Mesenchymal stem cell (in vitro differentiated cells and primary cell): ENCODE measurements around the gene JAGN1.

ENCODE experiments used
- DNase-seq: peaks from one replicate; pipeline ENCODE4 v3.0.0-alpha.2; 2013
- H2AFZ ChIP-seq: one replicate; pipeline ENCODE4 v1.6.1; 2013; ENCODE audit warnings: low read depth, mild to moderate bottlenecking, control low read depth, inconsistent platforms, low read length, moderate library complexity
- H2AK5ac ChIP-seq: 2 replicates; pipeline ENCODE4 v1.6.1; 2013; ENCODE audit warnings: low read length, moderate library complexity, mild to moderate bottlenecking, inconsistent platforms; ENCODE audit not compliant: severe bottlenecking
- H2BK120ac ChIP-seq: one replicate; pipeline ENCODE4 v1.6.1; 2013; ENCODE audit warnings: low read depth, mild to moderate bottlenecking, inconsistent platforms, low read length, moderate library complexity
- H2BK12ac ChIP-seq, 2 experiments: one replicate each; pipeline ENCODE4 v1.6.1; 2013; ENCODE audit warnings: inconsistent platforms in 2 of 2, low read length in 2 of 2, mild to moderate bottlenecking in 2 of 2, moderate library complexity in 2 of 2, control low read depth in 1 of 2
- H2BK15ac ChIP-seq: one replicate; pipeline ENCODE4 v1.6.1; 2013; ENCODE audit warnings: mild to moderate bottlenecking, low read depth, inconsistent platforms; ENCODE audit not compliant: poor library complexity, severe bottlenecking
- H2BK5ac ChIP-seq: 2 replicates; pipeline ENCODE4 v1.6.1; 2013; ENCODE audit warnings: low read depth, mild to moderate bottlenecking, low read length, control low read depth, inconsistent platforms; ENCODE audit not compliant: poor library complexity, severe bottlenecking
- H3K14ac ChIP-seq, 2 experiments: one replicate each; pipeline ENCODE4 v1.6.1; 2013; ENCODE audit warnings: inconsistent platforms in 2 of 2, low read length in 2 of 2, control low read depth in 1 of 2, mild to moderate bottlenecking in 1 of 2, moderate library complexity in 1 of 2
- H3K18ac ChIP-seq, 2 experiments: one replicate each; pipeline ENCODE4 v1.6.1; 2013; ENCODE audit warnings: inconsistent platforms in 2 of 2, low read length in 2 of 2, control low read depth in 1 of 2, low read depth in 1 of 2, mild to moderate bottlenecking in 1 of 2
- H3K23ac ChIP-seq, 2 experiments: one replicate each; pipeline ENCODE4 v1.6.1; 2013; ENCODE audit warnings: inconsistent platforms in 2 of 2, low read length in 2 of 2, mild to moderate bottlenecking in 2 of 2, moderate library complexity in 2 of 2, control low read depth in 1 of 2
- H3K27ac ChIP-seq: 2 replicates; pipeline ENCODE4 v1.5.1; 2013; ENCODE audit warnings: mild to moderate bottlenecking, moderate library complexity, low read length, control low read depth, inconsistent platforms; ENCODE audit not compliant: poor library complexity, severe bottlenecking
- H3K27me3 ChIP-seq, 2 experiments: 2 replicates each; pipeline versions ENCODE4 v1.6.1 to v1.7.0; 2013; ENCODE audit warnings: low read length in 2 of 2, mild to moderate bottlenecking in 2 of 2, moderate library complexity in 2 of 2, control low read depth in 1 of 2, inconsistent platforms in 1 of 2; ENCODE audit not compliant: control insufficient read depth in 1 of 2, insufficient read depth in 1 of 2
- H3K36me3 ChIP-seq, 2 experiments: 2 replicates each; pipeline versions ENCODE4 v1.6.1 to v1.7.0; 2013; ENCODE audit warnings: low read length in 2 of 2, control low read depth in 1 of 2, inconsistent platforms in 1 of 2, low read depth in 1 of 2, mild to moderate bottlenecking in 1 of 2; ENCODE audit not compliant: insufficient read depth in 2 of 2, control insufficient read depth in 1 of 2
- H3K4ac ChIP-seq, 2 experiments: one replicate each; pipeline ENCODE4 v1.6.1; 2013; ENCODE audit warnings: inconsistent platforms in 2 of 2, low read length in 2 of 2, mild to moderate bottlenecking in 2 of 2, moderate library complexity in 2 of 2, control low read depth in 1 of 2, low read depth in 1 of 2
- H3K4me1 ChIP-seq: 2 replicates; pipeline ENCODE4 v1.6.1; 2013; ENCODE audit warnings: low read depth, low read length, control low read depth; ENCODE audit not compliant: control insufficient read depth, insufficient read depth
- H3K4me2 ChIP-seq: 2 replicates; pipeline ENCODE4 v1.6.1; 2013; ENCODE audit warnings: low read length, mild to moderate bottlenecking, inconsistent platforms; ENCODE audit not compliant: poor library complexity, severe bottlenecking
- H3K4me3 ChIP-seq, 2 experiments: 2 replicates each; pipeline versions ENCODE4 v1.5.1 to v1.7.0; 2013; ENCODE audit warnings: low read length in 2 of 2, mild to moderate bottlenecking in 2 of 2, control low read depth in 1 of 2, low read depth in 1 of 2; ENCODE audit not compliant: insufficient read depth in 1 of 2
- H3K79me1 ChIP-seq: replicated peaks from 2 replicates; pipeline ENCODE4 v1.6.1; 2013; ENCODE audit warnings: mild to moderate bottlenecking, control low read depth, low read length, inconsistent platforms; ENCODE audit not compliant: poor library complexity, severe bottlenecking
- H3K9ac ChIP-seq: 2 replicates; pipeline ENCODE4 v1.7.0; 2013; ENCODE audit warnings: mild to moderate bottlenecking, low read length, moderate library complexity
- H3K9me3 ChIP-seq: 2 replicates; pipeline ENCODE4 v1.7.0; 2013; ENCODE audit warnings: mild to moderate bottlenecking, low read length; ENCODE audit not compliant: control insufficient read depth
- H4K8ac ChIP-seq: one replicate; pipeline ENCODE4 v1.6.1; 2013; ENCODE audit warnings: inconsistent platforms, mild to moderate bottlenecking, low read length, moderate library complexity
- H4K91ac ChIP-seq: one replicate; pipeline ENCODE4 v1.6.1; 2013; ENCODE audit warnings: mild to moderate bottlenecking, low read length, inconsistent platforms
- WGBS: methylation state at CpG from one replicate; pipeline ENCODE4 v1.1.7; 2013; ENCODE audit warnings: mixed read lengths; 5-methylcytosine and 5-hydroxymethylcytosine counted together

The JAGN1 gene

DNA sequence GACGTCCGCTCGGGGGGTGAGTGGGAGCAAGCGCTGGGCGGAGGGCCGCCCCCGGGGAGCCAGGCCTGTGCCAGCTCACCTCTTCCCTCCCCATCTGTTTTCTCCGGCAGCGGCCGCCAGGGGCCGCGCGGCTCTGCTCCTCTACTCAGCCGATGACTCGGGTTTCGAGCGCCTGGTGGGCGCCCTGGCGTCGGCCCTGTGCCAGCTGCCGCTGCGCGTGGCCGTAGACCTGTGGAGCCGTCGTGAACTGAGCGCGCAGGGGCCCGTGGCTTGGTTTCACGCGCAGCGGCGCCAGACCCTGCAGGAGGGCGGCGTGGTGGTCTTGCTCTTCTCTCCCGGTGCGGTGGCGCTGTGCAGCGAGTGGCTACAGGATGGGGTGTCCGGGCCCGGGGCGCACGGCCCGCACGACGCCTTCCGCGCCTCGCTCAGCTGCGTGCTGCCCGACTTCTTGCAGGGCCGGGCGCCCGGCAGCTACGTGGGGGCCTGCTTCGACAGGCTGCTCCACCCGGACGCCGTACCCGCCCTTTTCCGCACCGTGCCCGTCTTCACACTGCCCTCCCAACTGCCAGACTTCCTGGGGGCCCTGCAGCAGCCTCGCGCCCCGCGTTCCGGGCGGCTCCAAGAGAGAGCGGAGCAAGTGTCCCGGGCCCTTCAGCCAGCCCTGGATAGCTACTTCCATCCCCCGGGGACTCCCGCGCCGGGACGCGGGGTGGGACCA is 42.6 kb downstream of the JAGN1 start:
- Histone ChIP-seq H3K23ac (peak overlapping the region in 1 of 2 experiments; percentile 51), H2AFZ (peak overlapping the region; percentile 83), H3K79me1 (peaks cover 26% of the 10 kb centered on the region), H4K91ac (peak overlapping the region; percentile 88), H3K18ac (peak overlapping the region; percentile 70 to 75), H4K8ac (peak overlapping the region; percentile 91), H3K9ac (peak overlapping the region; percentile 83), H3K36me3 (peaks cover 34 to 44% of the 10 kb centered on the region in 2 experiments), H3K27ac (peak overlapping the region; percentile 72), H3K4ac (peak overlapping the region; percentile 71 to 92), H2BK15ac (no peak overlapping the region), H2BK5ac (no peak overlapping the region), H3K27me3 (no peaks in the 10 kb centered on the region), H2BK120ac (no peak overlapping the region), H3K4me1 (peaks cover 26% of the 10 kb centered on the region), H3K9me3 (no peaks in the 10 kb centered on the region), H3K4me2 (peak overlapping the region; percentile 100), H3K14ac (peak overlapping the region in 1 of 2 experiments; percentile 91), H3K4me3 (peak overlapping the region; percentile 78 to 87), H2BK12ac (peak overlapping the region in 1 of 2 experiments; percentile 67), H2AK5ac (no peak overlapping the region)
- DNase-seq: peak; percentile 85
- under 1% methylated on average over 60 of the region's 77 CpGs for WGBS

DNA sequence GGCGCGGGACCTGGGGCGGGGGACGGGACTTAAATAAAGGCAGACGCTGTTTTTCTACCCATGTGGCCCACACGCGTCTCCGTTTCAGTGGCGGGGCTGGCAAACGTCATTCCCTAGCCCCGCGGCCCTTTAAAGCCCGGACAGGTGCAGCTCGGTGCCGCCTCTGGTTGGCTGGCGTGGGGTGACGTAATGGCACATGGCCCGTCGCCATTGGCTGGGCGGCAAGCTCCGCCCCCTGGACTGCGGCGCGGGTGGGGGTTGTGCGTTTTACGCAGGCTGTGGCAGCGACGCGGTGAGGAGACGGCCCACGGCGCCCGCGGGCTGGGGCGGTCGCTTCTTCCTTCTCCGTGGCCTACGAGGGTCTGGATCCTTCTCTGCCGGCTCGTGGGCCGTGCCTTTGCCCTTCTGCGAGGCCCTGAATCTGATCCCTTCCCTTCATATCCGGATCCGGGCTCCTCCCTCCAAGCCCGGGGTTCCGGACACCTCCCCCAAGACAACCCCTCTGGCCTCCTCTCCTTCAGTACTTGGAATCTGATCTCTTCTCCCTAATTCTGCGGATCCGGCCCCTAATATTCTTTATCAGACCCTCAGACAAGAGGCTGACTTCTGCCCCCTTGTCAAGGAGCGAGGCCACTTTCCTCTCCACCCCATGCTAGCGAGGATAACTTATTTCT is 43.3 kb downstream of the JAGN1 start, which contains the start of gene CRELD1:
CRELD1 (plus strand) TSS at position 274 of the 674 bp plus-strand sequence. CDS start 605 bp downstream, outside the sequence.
- H3K79me1 ChIP-seq: peaks cover 26% of the 10 kb centered on the region
- peak within 1 kb of the TSS; percentile 83 for H3K9ac ChIP-seq
- H2AK5ac ChIP-seq: peak within 1 kb of the TSS; percentile 38
- 3% methylated on average over 50 of the region's 50 CpGs for WGBS
- H2BK12ac ChIP-seq: peak within 1 kb of the TSS in 1 of 2 experiments; percentile 67
- H3K36me3 ChIP-seq: peaks cover 30 to 40% of the 10 kb centered on the region in 2 experiments
- no peaks in the 10 kb centered on the region for H3K9me3 ChIP-seq
- peak within 1 kb of the TSS; percentile 83 for H2AFZ ChIP-seq
- H3K23ac ChIP-seq: peak within 1 kb of the TSS in 1 of 2 experiments; percentile 51
- H3K4ac ChIP-seq: peak within 1 kb of the TSS; percentile 71 to 92
- H3K4me1 ChIP-seq: peaks cover 26% of the 10 kb centered on the region
- H3K14ac ChIP-seq: peak within 1 kb of the TSS in 1 of 2 experiments; percentile 91
- peak within 1 kb of the TSS; percentile 91 for H4K8ac ChIP-seq
- H3K4me3 ChIP-seq: peak within 1 kb of the TSS; percentile 78 to 87
- H2BK5ac ChIP-seq: no peak within 1 kb of the TSS
- no peak within 1 kb of the TSS for H2BK120ac ChIP-seq
- no peaks in the 10 kb centered on the region for H3K27me3 ChIP-seq
- H3K18ac ChIP-seq: peak within 1 kb of the TSS; percentile 70 to 84
- peak within 1 kb of the TSS; percentile 88 for H4K91ac ChIP-seq
- peak within 1 kb of the TSS; percentile 100 for H3K4me2 ChIP-seq
- H2BK15ac ChIP-seq: peak within 1 kb of the TSS; percentile 56
- H3K27ac ChIP-seq: peak within 1 kb of the TSS; percentile 90
- DNase-seq: peak; percentile 91

DNA sequence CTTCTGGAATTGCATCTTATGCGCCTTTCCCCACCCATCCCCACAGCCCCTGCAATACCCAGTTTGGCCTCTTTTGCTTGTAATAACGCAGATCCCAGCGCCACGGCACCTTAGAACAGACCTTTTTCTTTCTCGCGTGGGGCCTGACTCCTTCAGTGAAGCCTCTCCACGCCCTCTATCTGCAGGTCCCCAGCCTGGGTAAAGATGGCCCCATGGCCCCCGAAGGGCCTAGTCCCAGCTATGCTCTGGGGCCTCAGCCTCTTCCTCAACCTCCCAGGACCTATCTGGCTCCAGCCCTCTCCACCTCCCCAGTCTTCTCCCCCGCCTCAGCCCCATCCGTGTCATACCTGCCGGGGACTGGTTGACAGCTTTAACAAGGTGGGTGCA is 43.8 kb downstream of the JAGN1 start:
- Histone ChIP-seq H3K27ac (peak overlapping the region; percentile 90), H3K9ac (peak overlapping the region; percentile 83), H2BK120ac (no peak overlapping the region), H2BK12ac (no peak overlapping the region), H3K14ac (no peak overlapping the region), H3K36me3 (peaks cover 27 to 39% of the 10 kb centered on the region in 2 experiments), H3K4ac (peak overlapping the region in 1 of 2 experiments; percentile 17), H3K27me3 (no peaks in the 10 kb centered on the region), H3K4me3 (peak overlapping the region; percentile 45 to 87), H2BK5ac (no peak overlapping the region), H2AK5ac (peak overlapping the region; percentile 38), H3K4me2 (peak overlapping the region; percentile 100), H4K8ac (peak overlapping the region; percentile 91), H3K9me3 (no peaks in the 10 kb centered on the region), H3K18ac (no peak overlapping the region), H2AFZ (peak overlapping the region; percentile 3), H4K91ac (peak overlapping the region; percentile 43), H3K79me1 (peaks cover 26% of the 10 kb centered on the region), H2BK15ac (peak overlapping the region; percentile 4), H3K4me1 (peaks cover 26% of the 10 kb centered on the region), H3K23ac (no peak overlapping the region)
- DNase-seq: no peak
- WGBS: 57% methylated on average over 11 of the region's 11 CpGs

DNA sequence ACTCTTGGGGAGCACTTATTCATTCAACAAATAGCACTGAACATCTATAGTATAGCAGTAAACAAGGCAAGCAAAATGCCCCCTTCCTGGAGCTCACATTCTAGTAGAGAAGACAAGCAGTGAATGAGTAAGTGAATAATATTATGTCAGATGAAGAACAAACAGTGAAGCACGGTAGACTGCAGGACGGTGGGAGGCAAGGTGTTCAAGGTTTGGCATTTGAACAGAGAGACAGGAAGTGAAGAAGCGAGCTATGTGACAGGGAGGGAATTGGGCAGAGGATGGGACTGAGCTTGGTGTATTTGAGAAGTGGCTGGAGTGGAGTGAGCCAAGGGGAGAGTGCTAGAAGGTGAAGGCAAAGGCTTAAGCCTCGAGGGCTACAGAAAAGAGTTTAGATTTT is 44.6 kb downstream of the JAGN1 start:
- H2BK15ac ChIP-seq: no peak overlapping the region
- peaks cover 26% of the 10 kb centered on the region for H3K4me1 ChIP-seq
- H3K18ac ChIP-seq: no peak overlapping the region
- no peak overlapping the region for H2BK12ac ChIP-seq
- no peak overlapping the region for H3K4me2 ChIP-seq
- H3K9ac ChIP-seq: peak overlapping the region; percentile 83
- WGBS: 92% methylated on average over 3 of the region's 4 CpGs
- no peak overlapping the region for H4K91ac ChIP-seq
- peak overlapping the region in 1 of 2 experiments; percentile 87 for H3K4me3 ChIP-seq
- H3K9me3 ChIP-seq: no peaks in the 10 kb centered on the region
- peaks cover 26% of the 10 kb centered on the region for H3K79me1 ChIP-seq
- H2AFZ ChIP-seq: no peak overlapping the region
- H4K8ac ChIP-seq: no peak overlapping the region
- DNase-seq: no peak
- H2AK5ac ChIP-seq: no peak overlapping the region
- H3K23ac ChIP-seq: no peak overlapping the region
- peaks cover 23 to 33% of the 10 kb centered on the region in 2 experiments for H3K36me3 ChIP-seq
- H2BK5ac ChIP-seq: no peak overlapping the region
- H2BK120ac ChIP-seq: no peak overlapping the region
- no peak overlapping the region for H3K4ac ChIP-seq
- H3K27me3 ChIP-seq: no peaks in the 10 kb centered on the region
- no peak overlapping the region for H3K14ac ChIP-seq
- no peak overlapping the region for H3K27ac ChIP-seq
